ENCODE data around the gene KCNIP4.

KCNIP4 gene

DNA sequence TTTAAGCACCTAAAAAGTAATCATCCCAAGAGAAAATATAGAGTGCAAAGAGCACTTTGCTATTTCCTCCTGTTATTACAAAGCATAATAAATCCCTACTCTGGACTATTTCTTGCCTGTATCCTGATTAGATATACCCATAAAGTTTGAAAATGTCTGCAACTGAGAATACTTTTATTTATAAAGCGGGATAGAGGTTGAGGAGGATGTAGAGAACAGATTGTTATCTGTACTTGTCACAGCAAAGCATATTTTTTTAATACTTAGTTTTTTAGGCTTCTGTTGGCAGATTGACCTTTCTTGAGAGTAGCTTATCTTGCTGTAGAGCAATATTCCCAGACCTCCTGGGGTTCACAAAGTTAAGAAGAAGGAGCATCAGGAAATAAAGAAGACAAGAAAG is 396.1 kb downstream of the KCNIP4 start:
- no peak for DNase-seq

- DNase-seq = no peak
Measured at GRCh38 chr4:21544955-21545354, 403.6 kb downstream of the KCNIP4 start.

GRCh38 chr4:21544415-21544814 is 404.2 kb downstream of the KCNIP4 start:
- DNase-seq = no peak

DNA sequence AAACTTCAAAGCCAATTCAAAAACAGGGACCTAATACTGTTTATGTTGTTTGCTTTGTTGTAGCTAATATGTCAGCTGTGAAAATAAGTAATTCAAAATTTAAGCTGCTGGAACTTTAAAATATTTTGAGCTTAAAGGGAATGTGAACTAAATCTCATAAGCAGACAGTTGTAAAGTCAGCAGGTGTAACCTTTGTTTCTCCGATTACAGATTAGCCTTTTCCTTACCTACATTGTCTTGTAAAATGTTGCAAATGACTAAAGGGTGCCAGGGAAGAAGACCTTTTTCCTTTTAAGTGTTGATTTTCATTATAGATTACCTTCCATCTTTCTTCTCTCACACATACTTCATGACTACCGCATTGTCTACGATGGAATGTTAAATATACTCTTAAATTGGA is 405.1 kb downstream of the KCNIP4 start:
- no peak for DNase-seq

DNA sequence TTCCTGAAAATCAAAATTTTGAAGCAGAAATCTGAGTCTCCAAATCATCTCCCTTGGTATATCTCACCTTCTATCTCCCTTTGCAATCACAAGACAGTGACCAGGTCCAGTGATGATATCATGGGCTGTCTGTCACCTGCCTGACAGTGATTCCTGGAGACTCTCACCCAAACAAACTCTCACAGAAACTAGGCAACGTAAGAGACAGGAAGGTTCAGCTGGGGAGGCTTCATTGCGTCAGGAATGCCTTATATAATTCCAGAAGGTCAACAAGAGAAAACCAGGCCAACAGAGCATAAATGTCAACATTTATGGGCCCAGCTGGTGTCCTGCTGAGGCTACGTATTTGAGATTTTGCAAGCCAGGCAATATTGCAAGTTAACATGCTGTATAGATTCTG is 412.7 kb downstream of the KCNIP4 start:
- no peak for DNase-seq

- DNase-seq = no peak
Measured at GRCh38 chr4:21531048-21531447, 417.5 kb downstream of the KCNIP4 start.

DNA sequence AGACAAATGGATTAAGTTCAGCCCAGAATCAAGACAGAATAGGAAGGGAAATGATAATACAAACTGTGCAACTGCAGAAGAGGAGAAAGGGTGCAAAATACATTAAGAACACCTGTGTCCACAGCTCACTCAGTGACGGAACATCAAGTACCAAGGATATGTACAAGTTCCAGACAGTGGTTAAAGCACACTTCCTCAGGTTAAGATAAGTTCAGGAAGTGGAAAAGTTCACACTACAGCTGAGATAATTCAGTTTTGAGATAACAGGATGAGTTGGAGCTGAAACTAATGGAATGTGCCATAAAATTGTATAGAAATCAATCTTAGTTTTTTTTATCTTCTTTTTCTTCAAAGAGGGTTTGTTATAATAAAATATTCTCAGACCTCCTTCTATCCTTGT is 419.4 kb downstream of the KCNIP4 start:
- no peak for DNase-seq

GRCh38 chr4:21522296-21522695 is 426.3 kb downstream of the KCNIP4 start:
- no peak for DNase-seq

DNA sequence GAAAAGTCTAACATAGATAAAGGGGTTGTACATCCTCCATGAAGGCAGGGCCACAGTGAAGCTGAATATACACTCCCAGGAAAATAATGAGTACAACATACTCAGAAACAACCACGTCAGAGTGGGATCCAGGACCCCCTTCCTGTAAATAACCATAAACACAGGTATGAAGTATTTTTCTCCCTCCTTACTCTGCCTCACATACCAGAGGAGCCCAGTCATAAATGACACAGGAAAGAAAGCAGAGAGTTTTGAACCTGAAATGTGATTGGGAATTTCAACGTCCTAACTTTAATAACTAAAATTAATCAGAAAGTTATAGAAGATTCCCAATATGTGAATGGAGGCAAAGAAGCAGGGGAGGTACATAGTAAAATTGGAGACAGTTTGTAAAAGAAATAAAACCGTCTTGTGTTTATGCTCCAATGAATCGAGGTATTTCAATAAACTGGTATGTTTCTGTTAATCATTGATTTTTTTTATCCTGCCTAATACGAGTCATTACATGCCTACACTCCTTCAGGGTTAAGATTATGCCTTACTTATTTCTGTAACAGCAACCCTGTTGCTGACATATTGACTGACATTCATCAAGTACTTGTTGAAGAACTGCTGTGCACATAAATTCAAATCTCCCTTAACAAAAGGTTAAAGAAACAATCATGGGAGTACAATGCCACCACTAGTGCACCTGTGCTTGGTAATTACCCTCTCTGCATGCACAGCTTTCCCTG is 431.3 kb downstream of the KCNIP4 start:
- DNase-seq = no peak

DNA sequence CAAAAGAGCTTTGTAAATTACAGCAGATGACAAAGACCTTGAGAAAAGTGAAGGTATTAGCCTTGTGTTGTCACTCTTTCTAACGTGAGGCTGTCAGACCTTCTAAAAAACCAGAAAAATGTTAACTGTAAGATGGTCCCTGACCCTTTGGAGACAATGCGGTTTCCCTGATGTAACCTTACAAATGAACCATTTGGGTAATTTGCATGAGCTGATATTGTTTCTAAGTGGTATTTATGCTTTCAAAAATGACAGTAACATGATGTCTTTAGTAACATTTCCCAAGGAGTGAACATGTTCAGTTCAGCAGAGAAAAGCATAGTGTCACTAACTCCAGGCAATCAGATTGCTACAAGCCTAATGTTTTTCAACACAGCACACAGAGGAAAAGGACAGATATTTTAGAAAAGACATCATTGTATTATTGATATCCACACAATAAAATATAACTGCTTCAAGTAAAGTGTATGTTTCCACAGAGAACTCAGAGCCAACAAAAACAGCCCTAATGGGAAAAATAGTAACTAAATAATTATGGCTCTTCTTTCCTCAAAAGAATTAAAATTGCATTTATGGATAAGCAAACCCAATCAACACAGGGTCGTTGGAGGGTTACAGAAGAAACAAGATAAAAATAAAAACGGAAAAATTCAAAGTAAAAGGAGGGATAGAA is 434.4 kb downstream of the KCNIP4 start:
- no peak for DNase-seq

DNA sequence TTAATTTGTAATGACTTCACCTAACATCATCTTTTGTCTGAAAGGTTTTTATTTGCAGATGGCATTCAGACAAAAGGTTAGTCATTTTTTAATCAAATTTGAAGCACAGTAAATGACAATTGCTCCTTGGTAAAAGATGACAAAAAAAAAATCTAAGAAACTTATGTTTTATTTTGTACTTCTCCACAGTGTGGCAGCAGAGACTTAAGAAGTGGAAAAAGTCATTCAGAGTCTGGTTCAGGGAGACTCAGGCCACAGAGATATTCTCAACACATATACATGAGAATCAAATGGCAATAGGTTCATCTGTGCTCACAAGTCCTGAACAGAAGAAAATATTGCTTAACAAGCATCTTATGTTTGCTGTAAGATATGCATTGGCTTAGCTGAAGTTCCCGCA is 436.2 kb downstream of the KCNIP4 start:
- no peak for DNase-seq

- no peak for DNase-seq
Measured at GRCh38 chr4:21507439-21507838, 441.1 kb downstream of the KCNIP4 start.

- no peak for DNase-seq
Measured at GRCh38 chr4:21490682-21491081, 457.9 kb downstream of the KCNIP4 start.

DNA sequence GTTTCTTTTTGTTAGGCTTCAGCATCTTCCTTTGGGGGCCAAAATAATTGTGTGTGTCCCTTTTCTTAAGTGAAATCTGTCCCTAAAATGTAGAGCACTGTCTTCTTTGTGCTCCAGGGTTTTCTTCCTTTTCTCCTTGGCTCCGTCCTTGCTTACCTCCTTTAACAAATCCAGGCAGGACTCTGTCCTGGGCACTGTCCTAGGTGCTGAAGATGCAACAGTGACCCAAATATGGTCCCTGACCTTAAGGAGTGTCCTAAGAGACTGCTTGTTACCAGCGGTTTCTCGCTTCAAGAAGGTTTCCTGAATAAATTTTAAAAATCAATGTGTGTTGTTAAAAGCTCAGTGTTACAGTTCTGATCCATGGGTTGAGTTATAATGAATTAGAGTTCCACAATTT is 471.8 kb downstream of the KCNIP4 start:
- no peak for DNase-seq

- DNase-seq = no peak
Measured at GRCh38 chr4:21474195-21474594, 474.4 kb downstream of the KCNIP4 start.

- DNase-seq = no peak
Measured at GRCh38 chr4:21470535-21470934, 478.0 kb downstream of the KCNIP4 start.

DNA sequence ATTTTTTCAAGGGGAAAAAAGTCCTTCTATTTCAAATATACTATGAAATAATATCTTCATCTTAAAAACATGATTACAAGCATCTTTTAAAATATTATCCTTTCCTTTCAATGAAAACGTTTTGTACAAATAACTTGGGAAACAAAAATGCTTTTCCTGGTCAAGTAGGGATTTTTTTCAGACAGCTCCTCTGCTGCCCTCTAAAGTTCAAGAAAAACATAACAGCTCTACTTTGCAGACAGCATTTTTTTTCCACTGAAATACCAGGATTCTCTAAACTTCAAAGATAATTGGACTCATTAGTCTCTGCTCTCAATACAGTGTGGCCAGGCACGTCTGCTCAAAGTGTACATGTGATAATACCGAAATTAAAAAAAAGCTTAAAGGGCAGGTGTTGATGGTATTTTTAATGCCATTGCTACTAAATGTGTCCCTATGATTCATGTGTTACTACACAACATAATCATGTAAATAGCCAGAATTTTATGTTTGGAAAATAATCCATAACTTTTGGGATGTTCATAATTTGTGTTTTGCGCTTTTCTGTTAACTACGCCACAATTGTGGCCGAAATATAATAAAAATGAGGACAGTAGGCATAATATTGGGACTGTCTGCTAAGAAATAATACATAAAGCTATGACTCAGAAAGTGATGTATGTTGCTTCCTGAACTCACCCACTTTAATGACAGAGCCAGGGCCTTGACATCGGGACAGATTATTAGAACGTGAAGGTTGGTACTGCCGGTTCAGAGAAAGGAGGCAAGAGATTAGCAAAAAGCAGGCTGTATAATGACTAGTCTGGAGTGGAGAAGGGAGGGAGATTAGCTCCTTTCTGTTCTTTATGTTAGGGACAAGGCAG is 478.9 kb downstream of the KCNIP4 start:
- no peak for DNase-seq

- no peak for DNase-seq
Measured at GRCh38 chr4:21467551-21467950, 481.0 kb downstream of the KCNIP4 start.

DNA sequence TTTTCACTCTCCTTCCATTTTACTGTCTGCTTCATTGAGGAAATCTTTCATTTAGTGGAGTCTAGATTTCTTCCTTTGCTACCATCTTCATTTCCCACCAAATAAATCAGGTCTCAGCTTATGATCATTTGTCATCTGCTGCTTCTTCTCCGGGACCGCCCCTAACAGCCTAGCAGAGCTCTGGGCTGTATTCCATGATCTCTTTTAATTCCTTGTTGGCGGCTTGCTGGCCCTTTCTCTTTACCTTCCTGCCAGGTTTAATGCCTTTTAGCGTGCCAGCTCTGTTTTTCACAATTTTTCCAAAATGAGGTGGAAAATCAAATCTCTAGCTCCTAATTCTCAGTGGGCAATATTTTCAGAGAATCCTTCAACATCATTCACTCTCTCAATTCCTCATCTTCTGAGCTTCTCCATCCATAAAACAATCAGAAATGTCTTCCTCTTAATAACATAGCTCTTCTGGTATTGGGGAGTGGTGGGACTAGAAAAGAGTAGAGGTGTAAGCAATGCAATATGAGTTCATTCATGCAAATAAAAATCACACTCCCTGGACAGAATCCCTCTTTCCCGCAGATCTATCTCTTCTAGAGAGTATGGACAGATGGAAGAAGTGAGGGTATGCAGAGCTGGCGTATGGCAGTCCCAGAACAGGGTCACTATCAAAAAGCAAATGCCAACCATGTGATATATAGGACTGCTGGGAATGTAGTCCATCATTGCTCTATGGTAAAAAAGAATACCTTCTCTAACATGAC is 491.3 kb downstream of the KCNIP4 start:
- no peak for DNase-seq

DNA sequence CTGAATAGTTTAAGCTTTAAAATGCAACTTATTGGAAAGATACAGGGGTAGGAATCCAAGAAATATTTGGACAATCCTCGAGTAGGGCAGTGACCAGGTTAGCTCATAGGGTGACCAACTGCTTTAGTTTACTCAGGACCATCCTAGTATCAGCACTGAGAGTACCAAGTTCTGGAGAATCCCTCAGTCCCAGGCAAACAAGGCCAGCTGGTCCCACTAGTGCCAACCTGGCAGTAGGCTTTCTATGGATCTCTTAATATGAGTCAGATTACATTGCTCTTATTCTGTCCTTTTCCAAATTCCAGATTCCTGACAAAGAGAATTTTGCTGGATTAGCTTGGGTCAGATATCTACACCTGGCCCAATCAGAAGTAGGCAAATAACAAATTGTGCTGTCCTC is 493.7 kb downstream of the KCNIP4 start:
- no peak for DNase-seq

- no peak for DNase-seq
Measured at GRCh38 chr4:21454201-21454600, 494.4 kb downstream of the KCNIP4 start.

GRCh38 chr4:21452931-21453330 is 495.6 kb downstream of the KCNIP4 start:
- no peak for DNase-seq

DNA sequence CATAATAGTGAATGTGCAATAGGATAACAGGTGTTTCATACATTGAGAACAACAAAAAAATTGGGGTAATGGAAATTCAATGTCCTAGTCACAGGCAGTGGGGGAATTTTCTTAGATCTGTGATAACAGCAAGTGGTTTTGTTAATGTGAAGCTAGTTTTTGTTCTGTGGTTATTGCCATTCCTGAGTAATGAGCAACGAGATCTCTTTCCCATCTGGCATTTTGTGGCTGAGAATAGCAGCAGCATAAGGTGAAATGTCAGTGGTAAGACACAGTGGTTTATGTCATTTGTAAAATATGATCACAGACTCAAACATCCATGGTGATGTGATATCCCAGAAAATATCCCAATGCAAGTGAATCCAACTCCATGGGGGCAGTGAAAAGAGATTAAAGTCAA is 497.5 kb downstream of the KCNIP4 start:
- DNase-seq = no peak
